K562 (cell line): ENCODE measurements around the gene TTC28.
A peak's percentile ranks its signal among the peaks of the same experiment; 100 is the strongest.

Source experiments
- EGR1 ChIP-seq: fragments of 450-650 bp; conservative IDR thresholded peaks from 2 replicates; pipeline ENCODE4 v1.6.1; 2017; ENCODE audit warnings: mild to moderate bottlenecking
- KLF6 ChIP-seq: fragments of 250-450 bp; sonication (Bioruptor Pico); IDR thresholded peaks from 2 replicates; pipeline ENCODE4 v1.4.0; 2020; ENCODE audit warnings: mild to moderate bottlenecking, moderate library complexity, borderline replicate concordance
- LEF1 ChIP-seq: fragments of 450-650 bp; IDR thresholded peaks from 2 replicates; pipeline ENCODE4 v1.6.1; 2016; ENCODE audit warnings: mild to moderate bottlenecking
- NFIC ChIP-seq: fragments of 450-650 bp; IDR thresholded peaks from 2 replicates; pipeline ENCODE4 v1.6.1; 2017; ENCODE audit warnings: mild to moderate bottlenecking, inconsistent platforms
- NRF1 ChIP-seq, 2 experiments: fragments of 450-650 bp; IDR thresholded peaks in 1 of 2; conservative IDR thresholded peaks in 1 of 2; 2 replicates each; pipeline ENCODE4 v1.6.1; 2014; ENCODE audit warnings: mild to moderate bottlenecking in 2 of 2
- PCBP2 ChIP-seq: fragments of 200-400 bp; formaldehyde crosslinking; IDR thresholded peaks from 2 replicates; pipeline ENCODE4 v1.6.1; 2018; ENCODE audit warnings: low read length, low read depth, mild to moderate bottlenecking, moderate library complexity; ENCODE audit not compliant: poor library complexity, severe bottlenecking
- POLR2AphosphoS5 ChIP-seq: IDR thresholded peaks from 2 replicates; pipeline ENCODE4 v1.6.1; 2011; ENCODE audit warnings: mild to moderate bottlenecking, low read depth, low read length, moderate library complexity; ENCODE audit not compliant: control insufficient read depth, insufficient read depth
- PREB ChIP-seq: sonication (generic); formaldehyde crosslinking; IDR thresholded peaks from 2 replicates; pipeline ENCODE4 v1.8.1; 2023; ENCODE audit warnings: mild to moderate bottlenecking, missing genetic modification reagents
- PYGO2 ChIP-seq: fragments of 450-650 bp; IDR thresholded peaks from 2 replicates; pipeline ENCODE4 v1.6.1; 2016; ENCODE audit warnings: mild to moderate bottlenecking, missing genetic modification characterization, moderate library complexity, missing compliant biosample characterization
- SREBF2 ChIP-seq: sonication (generic); formaldehyde crosslinking; IDR thresholded peaks from 2 replicates; pipeline ENCODE4 v1.4.0; 2020; ENCODE audit warnings: mild to moderate bottlenecking, missing genetic modification reagents
- THRAP3 ChIP-seq: fragments of 450-650 bp; IDR thresholded peaks from 2 replicates; pipeline ENCODE4 v1.6.1; 2016; ENCODE audit warnings: mild to moderate bottlenecking, inconsistent platforms, borderline replicate concordance
- ZMIZ1 ChIP-seq, 2 experiments: fragments of 150-350 bp in 1 of 2; IDR thresholded peaks; 2 replicates each; pipeline ENCODE4 v1.6.1; 2012 to 2016; ENCODE audit warnings: low read depth in 2 of 2, low read length in 2 of 2, mild to moderate bottlenecking in 1 of 2, moderate library complexity in 1 of 2
- TF ChIP-seq, protein P1 (sequence below): fragments of 250-450 bp; sonication (Bioruptor Pico); IDR thresholded peaks from 2 replicates; pipeline ENCODE4 v1.4.0; 2020; ENCODE audit warnings: mild to moderate bottlenecking, moderate library complexity

- TF ChIP-seq PREB (CRISPR knock-in tag) (no peak), NFIC (peak; percentile 93), SREBF2 (CRISPR knock-in tag) (no peak), KLF6 (CRISPR knock-in tag) (no peak), PYGO2 (tag) (no peak), EGR1 (no peak), PCBP2 (no peak), NRF1 (conservative IDR thresholded peaks at IDR 0.05 in 1 of 2, IDR thresholded peaks at IDR 0.05 in 1 of 2) (no peak), POLR2AphosphoS5 (no peak), THRAP3 (no peak), LEF1 (no peak), ZMIZ1 (IDR thresholded peaks at IDR 0.05; ENCODE audit: low read depth in 2 of 2, low read length in 2 of 2) (no peak)
- TF ChIP-seq, protein P1, sequence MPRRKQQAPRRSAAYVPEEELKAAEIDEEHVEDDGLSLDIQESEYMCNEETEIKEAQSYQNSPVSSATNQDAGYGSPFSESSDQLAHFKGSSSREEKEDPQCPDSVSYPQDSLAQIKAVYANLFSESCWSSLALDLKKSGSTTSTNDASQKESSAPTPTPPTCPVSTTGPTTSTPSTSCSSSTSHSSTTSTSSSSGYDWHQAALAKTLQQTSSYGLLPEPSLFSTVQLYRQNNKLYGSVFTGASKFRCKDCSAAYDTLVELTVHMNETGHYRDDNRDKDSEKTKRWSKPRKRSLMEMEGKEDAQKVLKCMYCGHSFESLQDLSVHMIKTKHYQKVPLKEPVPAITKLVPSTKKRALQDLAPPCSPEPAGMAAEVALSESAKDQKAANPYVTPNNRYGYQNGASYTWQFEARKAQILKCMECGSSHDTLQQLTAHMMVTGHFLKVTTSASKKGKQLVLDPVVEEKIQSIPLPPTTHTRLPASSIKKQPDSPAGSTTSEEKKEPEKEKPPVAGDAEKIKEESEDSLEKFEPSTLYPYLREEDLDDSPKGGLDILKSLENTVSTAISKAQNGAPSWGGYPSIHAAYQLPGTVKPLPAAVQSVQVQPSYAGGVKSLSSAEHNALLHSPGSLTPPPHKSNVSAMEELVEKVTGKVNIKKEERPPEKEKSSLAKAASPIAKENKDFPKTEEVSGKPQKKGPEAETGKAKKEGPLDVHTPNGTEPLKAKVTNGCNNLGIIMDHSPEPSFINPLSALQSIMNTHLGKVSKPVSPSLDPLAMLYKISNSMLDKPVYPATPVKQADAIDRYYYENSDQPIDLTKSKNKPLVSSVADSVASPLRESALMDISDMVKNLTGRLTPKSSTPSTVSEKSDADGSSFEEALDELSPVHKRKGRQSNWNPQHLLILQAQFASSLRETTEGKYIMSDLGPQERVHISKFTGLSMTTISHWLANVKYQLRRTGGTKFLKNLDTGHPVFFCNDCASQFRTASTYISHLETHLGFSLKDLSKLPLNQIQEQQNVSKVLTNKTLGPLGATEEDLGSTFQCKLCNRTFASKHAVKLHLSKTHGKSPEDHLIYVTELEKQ (CRISPR knock-in tag): no peak
These were observed 272.0 kb downstream of the TTC28 start for GRCh38 chr22:28407645-28408044.
